Measurements from ENCODE around the gene C1QL1.

C1QL1 gene

DNA sequence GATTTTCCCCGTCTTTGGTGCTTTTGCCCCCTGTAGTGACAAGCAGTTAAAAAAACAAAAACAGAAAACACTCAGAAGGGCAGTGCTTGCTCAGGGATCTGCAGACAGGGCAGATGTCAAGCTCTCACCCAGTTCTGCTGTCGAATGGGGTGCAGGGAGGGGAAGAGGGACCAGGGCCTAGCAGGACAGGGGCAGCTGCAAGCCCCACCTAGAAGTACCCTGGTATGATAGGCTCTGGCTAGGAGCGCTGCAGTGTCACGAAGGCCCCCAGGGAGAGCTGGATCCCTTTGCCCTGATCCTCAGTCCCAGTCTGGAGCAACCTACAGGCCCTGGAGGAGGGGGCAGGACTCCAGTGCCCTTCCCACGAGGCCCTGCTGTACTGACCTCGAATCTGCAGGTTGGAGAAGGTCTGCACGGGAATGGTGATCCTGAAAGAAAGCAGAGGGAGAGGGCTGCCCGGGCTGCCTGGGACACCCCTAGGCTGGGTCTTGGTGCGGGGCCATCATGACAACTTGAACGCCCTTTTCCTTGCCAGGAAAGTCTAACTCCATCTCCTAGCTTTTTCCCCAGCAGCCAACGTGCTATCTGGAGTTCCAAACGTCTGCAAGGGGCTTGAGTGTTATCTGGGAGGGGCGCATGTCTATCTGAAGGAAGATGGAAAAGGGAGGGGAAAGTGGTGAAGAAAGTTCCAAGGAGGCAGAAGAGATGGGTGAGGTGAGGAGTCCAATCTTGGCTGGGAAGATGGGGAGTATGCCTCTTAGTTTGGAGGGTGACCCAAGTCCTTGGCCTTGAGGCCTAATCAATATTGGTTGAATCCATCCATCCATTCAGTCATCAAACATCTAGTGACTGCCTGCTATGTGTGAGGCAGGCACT lies 57.6 kb downstream of the C1QL1 start:
- Histone ChIP-seq H4K20me1 (ENCODE audit: insufficient read depth, low read length) (no peaks in the 10 kb centered on the region), H3K79me2 (ENCODE audit: insufficient read depth, low read length) (no peaks in the 10 kb centered on the region), H3F3A (ENCODE audit: insufficient read depth, low read length) (no peaks in the 10 kb centered on the region), H3K9me3 (ENCODE audit: low read length) (no peaks in the 10 kb centered on the region), H3K4me2 (ENCODE audit: low read length) (no peak overlapping the region), H3K27ac (ENCODE audit: low read depth, low read length, poor library complexity, severe bottlenecking) (no peak overlapping the region), H3K9me2 (ENCODE audit: low read depth, low read length) (no peaks in the 10 kb centered on the region), H3K27me3 (ENCODE audit: insufficient read depth, low read length) (peaks cover 8% of the 10 kb centered on the region), H3K36me3 (ENCODE audit: insufficient read depth, low read length) (no peaks in the 10 kb centered on the region), H3K4me3 (ENCODE audit: low read depth, low read length, poor library complexity, severe bottlenecking) (no peak overlapping the region), H3K4me1 (ENCODE audit: insufficient read depth, low read length, severe bottlenecking) (peaks cover 6% of the 10 kb centered on the region), H3K9ac (ENCODE audit: low read length) (no peak overlapping the region), H2AFZ (ENCODE audit: low read length) (no peak overlapping the region)
- no peak for TF ChIP-seq EZH2 (IDR thresholded peaks at IDR 0.05; ENCODE audit: borderline replicate concordance, low read length)
- TF ChIP-seq, protein P1, sequence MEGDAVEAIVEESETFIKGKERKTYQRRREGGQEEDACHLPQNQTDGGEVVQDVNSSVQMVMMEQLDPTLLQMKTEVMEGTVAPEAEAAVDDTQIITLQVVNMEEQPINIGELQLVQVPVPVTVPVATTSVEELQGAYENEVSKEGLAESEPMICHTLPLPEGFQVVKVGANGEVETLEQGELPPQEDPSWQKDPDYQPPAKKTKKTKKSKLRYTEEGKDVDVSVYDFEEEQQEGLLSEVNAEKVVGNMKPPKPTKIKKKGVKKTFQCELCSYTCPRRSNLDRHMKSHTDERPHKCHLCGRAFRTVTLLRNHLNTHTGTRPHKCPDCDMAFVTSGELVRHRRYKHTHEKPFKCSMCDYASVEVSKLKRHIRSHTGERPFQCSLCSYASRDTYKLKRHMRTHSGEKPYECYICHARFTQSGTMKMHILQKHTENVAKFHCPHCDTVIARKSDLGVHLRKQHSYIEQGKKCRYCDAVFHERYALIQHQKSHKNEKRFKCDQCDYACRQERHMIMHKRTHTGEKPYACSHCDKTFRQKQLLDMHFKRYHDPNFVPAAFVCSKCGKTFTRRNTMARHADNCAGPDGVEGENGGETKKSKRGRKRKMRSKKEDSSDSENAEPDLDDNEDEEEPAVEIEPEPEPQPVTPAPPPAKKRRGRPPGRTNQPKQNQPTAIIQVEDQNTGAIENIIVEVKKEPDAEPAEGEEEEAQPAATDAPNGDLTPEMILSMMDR (IDR thresholded peaks at IDR 0.05; ENCODE audit: low read length) = no peak

All from OCI-LY1 (cell line).